ENCODE data around the gene PRKCE.
A peak's percentile ranks its signal among the peaks of the same experiment; 100 is the strongest.

The PRKCE gene

DNA sequence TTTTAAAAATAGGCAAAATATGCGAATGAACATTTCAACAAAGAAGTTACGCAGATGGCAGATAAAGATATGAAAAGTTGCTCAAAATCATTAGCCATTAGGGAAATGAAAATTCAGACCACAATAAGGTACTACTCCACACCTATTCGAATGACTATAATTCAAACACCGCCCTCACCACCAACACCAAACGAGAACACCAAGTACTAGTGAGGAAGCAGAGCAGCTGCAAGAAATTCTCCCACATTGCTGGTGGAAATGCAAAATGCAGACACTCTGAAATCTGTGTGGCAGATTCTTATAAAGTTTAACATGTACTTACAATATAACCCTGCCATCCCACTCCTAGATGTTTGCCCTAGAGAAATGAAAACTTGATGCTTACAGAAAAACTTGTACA, 17.3 kb upstream of the PRKCE start:
- DNase-seq, result no peak

GRCh38 chr2:45636008-45636407, 15.5 kb upstream of the PRKCE start:
- peak; percentile 11 for DNase-seq

DNA sequence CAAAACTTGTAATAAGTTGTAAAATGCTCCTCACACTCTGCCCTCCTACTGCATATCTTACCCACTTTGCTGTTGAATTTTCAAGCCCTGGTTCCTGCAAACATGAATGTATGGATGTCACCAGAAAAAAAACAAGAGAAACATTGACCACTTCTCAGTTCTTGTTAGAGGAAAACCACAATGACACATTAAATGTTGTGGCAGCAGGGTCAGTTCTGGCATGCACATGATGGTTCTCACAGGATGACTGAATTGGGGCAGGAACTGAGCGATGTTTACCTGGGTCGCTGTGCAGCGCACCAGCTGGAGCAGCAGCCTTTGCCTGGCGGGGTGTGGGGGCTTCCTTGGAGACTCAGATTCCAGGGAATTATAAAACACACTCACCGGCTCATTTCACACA, 14.0 kb upstream of the PRKCE start:
- no peak for DNase-seq

DNA sequence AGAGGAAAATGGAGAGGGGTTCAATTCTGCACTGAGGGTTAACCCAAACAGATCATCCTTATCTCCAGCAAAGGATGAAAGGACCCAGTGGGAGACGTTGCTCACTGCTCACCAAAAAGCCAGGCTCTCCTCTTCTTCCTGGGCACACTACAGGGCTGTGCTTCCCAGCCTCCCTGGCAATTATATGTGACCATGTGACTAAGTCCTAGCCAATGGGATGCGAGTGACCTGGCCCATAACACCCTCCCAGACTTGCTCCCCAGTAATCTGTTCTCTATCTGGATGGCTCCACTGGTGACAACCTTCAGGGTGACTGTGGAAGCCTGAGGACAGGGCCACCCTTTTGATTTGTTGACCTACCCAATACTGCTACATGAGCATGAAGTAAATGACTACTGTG, 10.9 kb upstream of the PRKCE start:
- DNase-seq, result no peak

- peak; percentile 57 for DNase-seq
Observed at GRCh38 chr2:45643095-45643494, 8.4 kb upstream of the PRKCE start.

DNA sequence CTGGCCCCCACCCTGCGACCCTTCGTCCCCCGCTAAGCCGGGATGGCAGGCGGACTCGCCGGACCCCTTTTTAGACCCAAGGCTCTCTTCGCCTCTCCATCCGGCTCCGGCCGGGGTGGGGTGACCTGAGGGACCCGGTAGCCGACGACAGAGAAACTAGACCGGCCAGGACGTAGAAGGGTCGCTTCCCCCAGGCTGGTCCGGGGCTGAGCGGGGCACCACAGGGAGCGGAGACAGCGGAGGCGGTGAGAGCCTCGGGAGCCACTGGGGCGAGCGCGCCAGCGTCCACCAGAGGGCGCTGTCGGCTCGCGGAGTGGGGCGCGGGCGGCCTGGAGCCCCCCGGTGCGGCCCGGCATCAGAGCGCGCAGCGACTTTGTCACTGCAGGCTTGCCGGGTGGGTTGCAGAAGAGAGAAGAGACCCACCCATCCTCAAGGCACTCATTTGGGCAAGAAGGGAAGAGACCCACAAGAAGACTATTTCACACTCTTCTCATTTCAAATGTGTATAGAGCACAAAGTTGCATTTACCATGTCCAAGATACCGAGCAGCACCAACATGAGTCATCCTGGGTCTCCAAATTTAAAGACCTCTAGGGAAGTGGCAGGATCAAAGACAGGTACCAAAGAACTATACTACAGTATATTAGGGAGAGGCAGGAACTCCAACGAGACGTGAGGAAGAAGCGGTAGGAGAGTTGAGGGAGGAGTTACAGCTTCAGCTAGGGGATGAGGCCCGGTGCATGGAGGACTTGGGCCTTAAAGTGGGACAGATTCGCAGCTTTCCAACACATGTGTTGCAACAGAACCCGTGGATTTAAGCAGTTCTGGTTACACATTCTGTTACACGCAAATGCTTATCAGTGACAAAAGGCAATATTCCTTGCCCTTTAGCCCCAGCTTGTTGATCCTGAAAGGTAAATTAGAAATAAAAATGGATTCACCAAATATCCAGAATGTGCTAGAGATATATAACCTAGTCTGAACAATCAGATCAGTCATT, 7.6 kb upstream of the PRKCE start:
- DNase-seq, result peak; percentile 80

DNA sequence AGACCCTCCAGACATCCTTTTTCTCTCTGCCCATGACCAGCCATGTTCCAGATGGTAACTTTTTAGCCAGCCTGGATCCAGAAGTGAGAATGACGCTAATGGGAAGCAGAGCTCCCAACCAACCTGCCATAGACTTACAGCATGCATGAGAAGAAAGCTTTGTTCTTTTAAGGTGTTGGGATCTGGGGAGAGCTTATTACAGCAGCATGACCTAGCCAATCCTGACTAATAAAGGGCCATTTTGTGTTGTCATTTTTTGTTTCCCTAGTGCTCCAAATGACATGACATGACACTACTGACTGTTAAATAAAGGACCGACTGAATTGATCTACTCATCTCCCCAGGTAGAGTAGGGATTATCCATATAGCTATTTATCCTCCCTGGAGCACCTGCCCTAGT, 5.2 kb upstream of the PRKCE start:
- DNase-seq, result no peak

DNA sequence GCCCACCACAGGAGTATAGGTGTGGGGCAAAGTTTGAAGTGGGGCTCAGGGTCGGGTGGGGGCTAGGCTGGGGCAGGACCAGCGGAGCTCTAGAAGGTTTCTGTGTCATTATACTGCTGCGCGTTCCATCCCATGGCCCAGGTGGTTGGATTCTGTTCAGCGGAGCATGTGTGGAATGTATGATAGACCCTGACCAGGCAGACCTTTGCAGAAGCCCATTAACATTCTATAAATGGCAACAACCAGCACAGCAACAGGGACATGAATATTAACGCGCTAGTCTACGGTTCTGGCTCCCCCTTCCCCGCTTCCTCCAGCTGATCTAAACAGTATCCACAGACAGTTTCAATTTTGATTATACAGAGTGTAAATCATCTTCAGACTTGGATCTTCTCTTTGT, 4.1 kb upstream of the PRKCE start:
- DNase-seq, result no peak

- no peak for DNase-seq
Observed at GRCh38 chr2:45647986-45648520, 3.4 kb upstream of the PRKCE start.

- no peak for DNase-seq
Observed at GRCh38 chr2:45648636-45649035, 2.8 kb upstream of the PRKCE start.

- peak; percentile 23 for DNase-seq
Observed at GRCh38 chr2:45649462-45649857, 2.0 kb upstream of the PRKCE start.

DNA sequence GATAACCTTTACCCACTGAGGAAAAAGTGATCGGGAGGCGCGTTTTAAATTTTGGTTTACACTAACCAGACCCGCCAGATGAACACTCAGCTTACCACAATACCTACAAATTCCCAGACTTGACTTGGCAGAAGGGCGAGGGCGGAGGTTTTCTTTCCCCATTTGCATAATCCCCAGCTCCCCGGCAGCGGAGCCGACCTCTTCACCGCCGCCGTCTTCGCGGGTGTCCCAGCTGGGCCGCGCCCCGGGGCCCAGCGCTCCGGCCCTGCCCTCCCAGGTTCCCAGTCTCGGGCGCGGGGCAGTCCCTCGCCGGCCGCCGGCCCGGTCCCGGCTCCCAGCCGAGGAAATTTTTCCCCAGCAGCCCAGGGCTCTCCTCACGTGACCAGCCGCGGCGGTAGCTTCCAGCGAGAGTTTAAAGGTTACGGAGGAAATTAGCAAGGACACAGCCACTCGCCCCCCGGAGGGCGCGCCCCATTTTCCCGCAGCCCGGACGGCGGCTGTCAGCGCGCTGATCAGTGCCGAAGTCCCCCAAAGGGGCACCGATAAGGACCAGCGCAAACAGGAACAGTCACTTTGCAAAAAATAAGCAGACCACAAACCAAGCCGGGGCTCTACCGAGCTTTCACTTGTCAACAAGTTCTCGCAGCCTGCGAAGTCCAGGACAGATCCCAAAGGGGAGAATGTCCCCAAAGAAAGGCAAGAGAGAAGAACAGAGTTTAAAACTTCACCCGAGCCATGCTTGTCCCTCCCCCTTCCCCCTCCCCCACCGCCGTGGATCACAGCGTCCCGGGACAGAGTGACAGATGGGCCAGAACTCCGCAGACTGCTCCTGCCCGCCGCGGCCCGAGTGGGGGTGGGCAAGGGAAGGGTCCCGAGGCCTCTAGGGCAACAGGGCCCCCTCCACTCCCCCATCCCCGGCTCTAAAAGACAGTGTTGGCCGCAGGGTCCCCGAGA, 1.3 kb upstream of the PRKCE start:
- DNase-seq, result peak; percentile 72

GRCh38 chr2:45650851-45651414, 542 bp upstream of the PRKCE start:
- DNase-seq, result peak; percentile 94

DNA sequence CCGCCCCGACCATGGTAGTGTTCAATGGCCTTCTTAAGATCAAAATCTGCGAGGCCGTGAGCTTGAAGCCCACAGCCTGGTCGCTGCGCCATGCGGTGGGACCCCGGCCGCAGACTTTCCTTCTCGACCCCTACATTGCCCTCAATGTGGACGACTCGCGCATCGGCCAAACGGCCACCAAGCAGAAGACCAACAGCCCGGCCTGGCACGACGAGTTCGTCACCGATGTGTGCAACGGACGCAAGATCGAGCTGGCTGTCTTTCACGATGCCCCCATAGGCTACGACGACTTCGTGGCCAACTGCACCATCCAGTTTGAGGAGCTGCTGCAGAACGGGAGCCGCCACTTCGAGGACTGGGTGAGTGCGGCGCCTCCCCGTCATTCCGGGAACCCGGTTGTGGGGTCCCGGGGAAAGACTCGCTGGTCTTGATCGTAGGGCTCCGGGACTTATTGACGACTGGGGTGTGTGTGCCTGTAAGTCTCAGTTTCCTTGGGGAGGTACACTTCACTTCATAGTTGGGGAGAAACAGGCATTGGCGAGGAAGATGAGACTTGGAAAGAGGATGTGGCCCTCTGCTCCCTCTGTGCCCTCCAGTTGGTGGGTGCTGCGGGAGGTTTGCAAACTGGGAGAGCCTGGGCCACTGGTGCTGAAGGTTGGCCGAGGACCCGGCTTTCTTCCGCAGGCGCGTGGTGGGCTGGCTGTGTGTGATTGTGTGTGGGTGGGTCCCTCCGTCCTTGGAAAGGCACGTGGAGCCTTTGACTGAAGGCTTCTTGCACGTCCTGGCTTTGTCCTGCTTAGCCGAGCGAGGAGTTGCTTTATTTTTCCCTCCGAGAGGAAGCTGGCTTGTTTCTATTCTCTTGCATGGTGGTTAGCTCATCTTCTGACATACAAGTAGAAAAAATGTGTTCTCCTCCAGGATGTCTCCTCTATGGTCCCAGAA, 886 bp downstream of the PRKCE start:
- peak; percentile 50 for DNase-seq

GRCh38 chr2:45653122-45653913, 1.8 kb downstream of the PRKCE start:
- DNase-seq, result no peak

- peak; percentile 14 for DNase-seq
Observed at GRCh38 chr2:45654250-45654649, 2.8 kb downstream of the PRKCE start.

- no peak for DNase-seq
Observed at GRCh38 chr2:45661828-45662227, 10.4 kb downstream of the PRKCE start.

DNA sequence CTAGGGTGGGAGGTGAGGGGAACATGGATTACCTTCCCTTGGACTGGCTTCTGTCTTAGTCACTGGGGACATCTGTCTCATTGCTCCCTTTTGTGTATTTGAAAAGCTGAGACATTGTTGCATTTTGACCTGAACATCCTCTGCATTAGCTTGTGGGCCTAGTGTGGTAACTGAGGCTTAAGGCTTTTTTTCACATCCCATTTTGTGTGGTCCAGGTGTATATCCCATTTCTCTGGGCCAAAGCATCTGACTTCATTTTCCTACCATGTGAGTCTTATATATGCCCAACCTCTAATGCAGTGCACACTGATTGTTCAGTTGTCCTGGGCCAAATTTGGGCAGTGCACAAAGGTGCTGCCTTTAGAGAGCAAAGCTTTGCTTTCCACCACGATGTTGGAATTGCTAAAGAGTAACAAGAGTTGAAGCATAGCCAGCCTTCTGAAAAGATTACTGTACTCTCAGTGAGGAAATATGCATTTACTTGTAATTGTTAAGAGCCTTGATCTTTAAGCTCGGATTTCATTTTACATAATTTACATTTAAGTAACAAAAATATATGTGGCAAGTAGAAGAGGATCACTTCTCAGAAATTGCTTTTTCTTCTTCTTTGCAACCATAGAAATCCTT, 13.3 kb downstream of the PRKCE start:
- DNase-seq, result no peak

GRCh38 chr2:45668509-45668908, 17.0 kb downstream of the PRKCE start:
- no peak for DNase-seq

DNA sequence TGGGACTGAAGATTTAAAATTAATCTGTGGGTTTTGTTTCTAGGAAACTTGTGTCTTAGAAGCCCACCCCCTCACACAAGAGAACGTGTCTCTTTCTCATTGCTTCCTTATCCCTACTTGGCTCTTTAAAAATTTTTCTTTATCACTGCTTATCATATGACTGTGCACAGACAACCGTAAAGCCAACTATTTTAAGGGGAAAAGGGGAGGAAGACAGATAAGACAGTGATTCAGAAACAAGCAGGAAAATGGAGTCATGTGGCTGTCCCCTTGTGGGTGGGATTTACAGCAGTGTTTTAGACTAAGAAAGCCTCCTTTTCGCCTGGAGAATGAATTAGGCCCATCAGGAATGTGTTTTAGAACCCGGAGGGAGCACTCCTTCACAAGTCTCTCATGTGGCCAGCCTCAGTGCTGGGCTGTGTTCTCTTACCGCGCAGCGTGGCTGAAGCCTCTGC, 17.6 kb downstream of the PRKCE start:
- DNase-seq, result no peak

All from DMS53 (cell line).